Panc1 (cell line): ENCODE results near the gene CAST. TPM values are rescaled to one million over a fixed set of nuclear protein-coding genes. Genes with fewer than 3 reads are reported as not detected.

ENCODE experiments used
- ATAC-seq: fragments of 200-7000 bp; cut with Tn5 transposase; 2 replicates; pipeline ENCODE4 v1.9.1; 2020; ENCODE audit warnings: mild to moderate bottlenecking, moderate library complexity
- BruUV-seq: library from RNA; stranded (reverse); fragments of 400-500 nt; replicated peaks from 2 replicates; lab custom pipeline; 2021; lab: Mats Ljungman, UMichigan
- CTCF ChIA-PET: fragments of 300-600 bp; sonication (Branson Sonifier 250); formaldehyde crosslinking; loops from one replicate; lab custom pipeline; 2022; ENCODE audit warnings: antibody characterized with exemption; lab: Charles Lee
- POLR2A ChIA-PET: fragments of 300-600 bp; sonication (Branson Sonifier 250); formaldehyde crosslinking; loops from one replicate; lab custom pipeline; 2022; ENCODE audit warnings: antibody characterized with exemption; lab: Charles Lee
- DNase-seq: peaks from one replicate; pipeline ENCODE4 v3.0.0-alpha.2; 2010; ENCODE audit warnings: low read depth, low spot score
- H3K27ac ChIP-seq: 2 replicates; pipeline ENCODE4 v1.5.1; 2011; ENCODE audit warnings: mild to moderate bottlenecking, low read length, inconsistent platforms
- H3K27me3 ChIP-seq: fragments of 200-500 bp; sonication (Bioruptor generic); 2 replicates; pipeline ENCODE4 v1.6.0; 2014; ENCODE audit warnings: low read length, inconsistent platforms; ENCODE audit not compliant: control insufficient read depth, insufficient read depth
- H3K36me3 ChIP-seq: fragments of 200-500 bp; sonication (Bioruptor generic); 2 replicates; pipeline ENCODE4 v1.5.1; 2014; ENCODE audit warnings: inconsistent platforms, mild to moderate bottlenecking, low read length, moderate library complexity; ENCODE audit not compliant: control insufficient read depth, insufficient read depth
- H3K4me1 ChIP-seq: 2 replicates; pipeline ENCODE4 v1.5.1; 2011; ENCODE audit warnings: inconsistent platforms, mild to moderate bottlenecking, low read length, moderate library complexity; ENCODE audit not compliant: control insufficient read depth, insufficient read depth
- H3K4me3 ChIP-seq, 2 experiments: 2 replicates each; pipeline ENCODE4 v1.5.1; 2011 to 2012; ENCODE audit warnings: low read depth in 2 of 2, low read length in 2 of 2, mild to moderate bottlenecking in 2 of 2, inconsistent platforms in 1 of 2, moderate library complexity in 1 of 2
- H3K9me3 ChIP-seq: fragments of 200-500 bp; sonication (Bioruptor generic); 2 replicates; pipeline ENCODE4 v1.5.1; 2014; ENCODE audit warnings: low read depth, mild to moderate bottlenecking, inconsistent platforms, low read length, moderate library complexity; ENCODE audit not compliant: control insufficient read depth, insufficient read depth
- CTCF ChIP-seq: fragments of 450-650 bp; IDR thresholded peaks from 2 replicates; pipeline ENCODE4 v1.5.1; 2017; ENCODE audit warnings: mild to moderate bottlenecking
- POLR2AphosphoS5 ChIP-seq: IDR thresholded peaks from 2 replicates; pipeline ENCODE4 v1.6.1; 2012; ENCODE audit warnings: mild to moderate bottlenecking, low read depth, low read length, moderate library complexity
- REST ChIP-seq, 2 experiments: IDR thresholded peaks; 2 replicates each; pipeline ENCODE4 v1.6.1; 2011 to 2012; ENCODE audit warnings: low read depth in 2 of 2, control low read depth in 1 of 2, low read length in 1 of 2, mild to moderate bottlenecking in 1 of 2, moderate library complexity in 1 of 2; ENCODE audit not compliant: insufficient read depth in 1 of 2
- SIN3A ChIP-seq: IDR thresholded peaks from 2 replicates; pipeline ENCODE4 v1.6.1; 2012; ENCODE audit warnings: low read depth, mild to moderate bottlenecking, low read length, moderate library complexity, borderline replicate concordance; ENCODE audit not compliant: insufficient read depth
- TCF7L2 ChIP-seq: IDR thresholded peaks from 2 replicates; pipeline ENCODE4 v1.6.1; 2011; ENCODE audit warnings: mild to moderate bottlenecking, low read depth, low read length, inconsistent platforms
- in situ Hi-C: cut with HindIII; loops from 2 replicates; pipeline ENCODE4 v1.10.0; 2016; ENCODE audit warnings: low sequenced_read_pairs, low pct_unique_long_range_greater_than_20kb
- intact Hi-C: fragments of 100-400 bp; cut with micrococcal nuclease; formaldehyde crosslinking; loops from one replicate; pipeline ENCODE4 v1.10.0; 2022; ENCODE audit not compliant: unreplicated experiment
- total RNA-seq: library from RNA; stranded (reverse); gene quantifications from one replicate; pipeline ENCODE4 v1.2.1, GENCODE V29; 2021; ENCODE audit not compliant: unreplicated experiment

CAST gene
- total RNA-seq, 1 experiment from 2014 or later = 212 TPM

DNA sequence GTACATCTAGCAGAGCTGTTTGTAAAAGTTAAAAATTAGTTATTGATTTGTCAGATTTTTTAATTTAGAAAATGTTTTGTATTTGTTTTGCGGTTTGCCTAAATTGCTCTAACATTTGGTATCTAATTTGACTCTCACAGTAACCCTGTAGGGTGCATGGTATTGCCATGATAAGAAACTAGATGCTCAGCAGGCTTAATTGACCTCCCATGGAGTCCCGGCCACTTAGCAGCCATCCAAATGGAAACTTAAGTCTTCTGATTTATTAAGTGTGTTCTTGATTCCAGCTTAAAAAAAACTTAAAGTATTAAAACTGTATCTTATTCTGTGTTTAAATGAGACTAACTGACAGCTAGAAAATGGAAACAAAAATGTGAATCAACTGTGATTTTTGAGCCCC lies 54.5 kb downstream of the CAST start:
- H3K27me3 ChIP-seq = no peaks in the 10 kb centered on the region
- BruUV-seq = TSS peak; percentile 7
- no peak overlapping the region for H3K27ac ChIP-seq
- no peak overlapping the region for H3K4me3 ChIP-seq
- no peaks in the 10 kb centered on the region for H3K9me3 ChIP-seq
- TF ChIP-seq POLR2AphosphoS5 = no peak
- no peak for TF ChIP-seq TCF7L2
- no peak for TF ChIP-seq CTCF
- TF ChIP-seq REST (IDR thresholded peaks at IDR 0.05; ENCODE audit: insufficient read depth in 1 of 2, low read depth in 2 of 2, low read length in 1 of 2) = no peak
- no peak for TF ChIP-seq SIN3A
- H3K4me1 ChIP-seq = peaks cover 6% of the 10 kb centered on the region; the same call in 1 of the 2 replicates
- in situ Hi-C loops (no loop called here), intact Hi-C loops (no loop called here)
- POLR2A ChIA-PET = no interaction called here
- ATAC-seq (no peak), DNase-seq (no peak)
- H3K36me3 ChIP-seq = no peaks in the 10 kb centered on the region
- CTCF ChIA-PET = no interaction called here

DNA sequence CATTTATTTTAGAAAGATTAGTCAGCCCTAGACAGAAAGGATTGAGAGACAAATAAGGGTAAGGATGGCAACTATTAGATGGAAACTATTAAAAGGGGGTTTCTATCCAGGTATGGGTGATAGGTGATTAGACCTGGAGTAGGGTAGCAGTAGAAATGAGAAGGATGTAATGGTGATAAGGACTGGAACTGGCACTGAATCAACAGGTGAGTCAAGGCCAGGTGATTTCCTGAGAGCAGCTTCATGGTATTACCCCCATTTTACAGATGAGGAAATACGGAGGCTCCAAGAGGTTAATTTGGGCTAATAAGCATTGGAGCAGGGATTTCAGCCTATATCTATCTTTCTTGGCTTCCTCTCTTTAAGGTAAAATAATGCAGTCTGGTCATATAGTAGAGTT lies 55.7 kb downstream of the CAST start:
- no peaks in the 10 kb centered on the region for H3K36me3 ChIP-seq
- ChIA-PET POLR2A (no interaction called here), CTCF (no interaction called here)
- ATAC-seq (no peak), DNase-seq (no peak)
- H3K27me3 ChIP-seq = no peaks in the 10 kb centered on the region
- H3K4me3 ChIP-seq = no peak overlapping the region
- peaks cover 6% of the 10 kb centered on the region; the same call in 1 of the 2 replicates for H3K4me1 ChIP-seq
- BruUV-seq = no TSS peak
- in situ Hi-C loops (no loop called here), intact Hi-C loops (no loop called here)
- no peak overlapping the region for H3K27ac ChIP-seq
- H3K9me3 ChIP-seq = no peaks in the 10 kb centered on the region
- TF ChIP-seq CTCF = no peak
- no peak for TF ChIP-seq POLR2AphosphoS5
- TF ChIP-seq REST (IDR thresholded peaks at IDR 0.05; ENCODE audit: insufficient read depth in 1 of 2, low read depth in 2 of 2, low read length in 1 of 2) = no peak
- no peak for TF ChIP-seq TCF7L2
- no peak for TF ChIP-seq SIN3A
